H9 (cell line): Measurements from ENCODE around the gene GSK3A. TPM values are rescaled to one million over a fixed set of nuclear protein-coding genes. Genes with fewer than 3 reads are reported as not detected.

Source experiments
- DNase-seq: peaks from one replicate; pipeline ENCODE4 v3.0.0-alpha.2; 2017
- H2AFZ ChIP-seq: one replicate; pipeline ENCODE4 v1.6.1; 2013; ENCODE audit warnings: mild to moderate bottlenecking, low read length, control low read depth, moderate library complexity
- H2AK5ac ChIP-seq: 2 replicates; pipeline ENCODE4 v1.6.1; 2013; ENCODE audit warnings: low read length, control low read depth, mixed read lengths; ENCODE audit not compliant: insufficient read length
- H2BK120ac ChIP-seq: one replicate; pipeline ENCODE4 v1.6.1; 2013; ENCODE audit warnings: low read depth, mild to moderate bottlenecking, low read length, control low read depth, inconsistent platforms; ENCODE audit not compliant: poor library complexity, severe bottlenecking
- H2BK12ac ChIP-seq: 2 replicates; pipeline ENCODE4 v1.6.1; 2013; ENCODE audit warnings: low read length, control low read depth, mixed read lengths, low read depth; ENCODE audit not compliant: insufficient read length
- H2BK15ac ChIP-seq: 2 replicates; pipeline ENCODE4 v1.6.1; 2013; ENCODE audit warnings: low read depth, low read length, control low read depth
- H2BK20ac ChIP-seq: one replicate; pipeline ENCODE4 v1.6.1; 2013; ENCODE audit warnings: low read depth, mild to moderate bottlenecking, low read length, control low read depth, inconsistent platforms; ENCODE audit not compliant: poor library complexity, severe bottlenecking
- H2BK5ac ChIP-seq: 2 replicates; pipeline ENCODE4 v1.6.1; 2013; ENCODE audit warnings: low read length, control low read depth, mixed read lengths; ENCODE audit not compliant: insufficient read length
- H3K14ac ChIP-seq: 2 replicates; pipeline ENCODE4 v1.6.1; 2013; ENCODE audit warnings: low read length, control low read depth; ENCODE audit not compliant: insufficient read depth
- H3K18ac ChIP-seq: 2 replicates; pipeline ENCODE4 v1.6.1; 2013; ENCODE audit warnings: low read depth, mild to moderate bottlenecking, mixed read lengths, low read length, control low read depth; ENCODE audit not compliant: insufficient read length
- H3K23ac ChIP-seq: 2 replicates; pipeline ENCODE4 v1.6.1; 2013; ENCODE audit warnings: low read length, control low read depth, mixed read lengths, low read depth; ENCODE audit not compliant: insufficient read length
- H3K23me2 ChIP-seq: 2 replicates; pipeline ENCODE4 v1.6.1; 2013; ENCODE audit warnings: low read depth, mild to moderate bottlenecking, mixed read lengths, low read length, control low read depth; ENCODE audit not compliant: insufficient read length, poor library complexity, severe bottlenecking
- H3K27ac ChIP-seq: 2 replicates; pipeline ENCODE4 v1.5.1; 2013; ENCODE audit warnings: low read length, control low read depth, mixed read lengths, low read depth; ENCODE audit not compliant: insufficient read length
- H3K27me3 ChIP-seq: 2 replicates; pipeline ENCODE4 v1.6.1; 2013; ENCODE audit warnings: low read length, control low read depth, inconsistent platforms; ENCODE audit not compliant: insufficient read depth
- H3K4ac ChIP-seq: 2 replicates; pipeline ENCODE4 v1.6.1; 2013; ENCODE audit warnings: low read depth, mild to moderate bottlenecking, control low read depth, inconsistent platforms, low read length, moderate library complexity
- H3K4me1 ChIP-seq: 2 replicates; pipeline ENCODE4 v1.6.1; 2013; ENCODE audit warnings: low read length, control low read depth, inconsistent platforms; ENCODE audit not compliant: insufficient read depth
- H3K4me2 ChIP-seq: 2 replicates; pipeline ENCODE4 v1.6.1; 2013; ENCODE audit warnings: low read length, control low read depth, mixed read lengths; ENCODE audit not compliant: insufficient read length, insufficient read depth
- H3K56ac ChIP-seq: 2 replicates; pipeline ENCODE4 v1.6.1; 2013; ENCODE audit warnings: low read depth, mild to moderate bottlenecking, mixed read lengths, low read length, control low read depth; ENCODE audit not compliant: insufficient read length
- H3K79me1 ChIP-seq: 2 replicates; pipeline ENCODE4 v1.6.1; 2013; ENCODE audit warnings: low read depth, mild to moderate bottlenecking, moderate library complexity, low read length, control low read depth, inconsistent platforms; ENCODE audit not compliant: insufficient read depth, poor library complexity, severe bottlenecking
- H3K79me2 ChIP-seq: 2 replicates; pipeline ENCODE4 v1.6.1; 2013; ENCODE audit warnings: low read length, control low read depth, inconsistent platforms; ENCODE audit not compliant: insufficient read depth
- H3K9ac ChIP-seq: 2 replicates; pipeline ENCODE4 v1.6.1; 2013; ENCODE audit warnings: low read length, control low read depth, mixed read lengths; ENCODE audit not compliant: insufficient read length; ENCODE audit errors: extremely low read depth
- H3K9me3 ChIP-seq: one replicate; pipeline ENCODE4 v1.6.1; 2013; ENCODE audit warnings: low read depth, low read length, inconsistent platforms; ENCODE audit not compliant: control insufficient read depth
- H3T11ph ChIP-seq: one replicate; pipeline ENCODE4 v1.6.1; 2013; ENCODE audit warnings: mild to moderate bottlenecking, low read length, control low read depth, inconsistent platforms
- H4K20me1 ChIP-seq: one replicate; pipeline ENCODE4 v1.6.1; 2013; ENCODE audit not compliant: control insufficient read depth, insufficient read length, insufficient read depth
- H4K5ac ChIP-seq: 2 replicates; pipeline ENCODE4 v1.6.1; 2013; ENCODE audit warnings: low read depth, mild to moderate bottlenecking, mixed read lengths, low read length, control low read depth; ENCODE audit not compliant: insufficient read length
- H4K8ac ChIP-seq: replicated peaks from 2 replicates; pipeline ENCODE4 v1.6.1; 2013; ENCODE audit warnings: low read length, control low read depth, mixed read lengths, low read depth; ENCODE audit not compliant: insufficient read length
- H4K91ac ChIP-seq: 2 replicates; pipeline ENCODE4 v1.6.1; 2013; ENCODE audit warnings: low read depth, mild to moderate bottlenecking, moderate library complexity, mixed read lengths, low read length, control low read depth; ENCODE audit not compliant: insufficient read length
- H3K27ac Mint-ChIP-seq, 3 experiments: 2 replicates in 2 of 3; 3 replicates in 1 of 3; pipeline ENCODE4 v1.8.0; 2020 to 2021; ENCODE audit warnings: mixed read lengths in 3 of 3, mild to moderate bottlenecking in 1 of 3, moderate library complexity in 1 of 3
- H3K27me3 Mint-ChIP-seq: 2 replicates; pipeline ENCODE4 v1.8.0; 2021; ENCODE audit warnings: low read depth, mild to moderate bottlenecking, moderate library complexity, mixed read lengths
- H3K36me3 Mint-ChIP-seq, 3 experiments: 2 replicates in 2 of 3; 3 replicates in 1 of 3; pipeline ENCODE4 v1.8.0; 2020 to 2021; ENCODE audit warnings: low read depth in 3 of 3, mixed read lengths in 3 of 3; ENCODE audit not compliant: insufficient read depth in 1 of 3
- H3K4me1 Mint-ChIP-seq, 2 experiments: 2 replicates each; pipeline ENCODE4 v1.8.0; 2020; ENCODE audit warnings: mixed read lengths in 2 of 2
- H3K4me3 Mint-ChIP-seq, 2 experiments: 2 replicates in 1 of 2; 3 replicates in 1 of 2; pipeline ENCODE4 v1.8.0; 2020 to 2021; ENCODE audit warnings: mild to moderate bottlenecking in 2 of 2, mixed read lengths in 2 of 2, moderate library complexity in 1 of 2
- H3K9me3 Mint-ChIP-seq, 2 experiments: 2 replicates in 1 of 2; 3 replicates in 1 of 2; pipeline ENCODE4 v1.8.0; 2020; ENCODE audit warnings: mild to moderate bottlenecking in 2 of 2, mixed read lengths in 2 of 2, moderate library complexity in 1 of 2
- CTCF ChIP-seq: fragments of 200-600 bp; sonication (generic); conservative IDR thresholded peaks from 3 replicates; pipeline ENCODE4 v1.8.0; 2021; ENCODE audit warnings: antibody characterized with exemption, mild to moderate bottlenecking
- WGBS: extraction: QIAGEN DNeasy Blood & Tissue Kit; methylation state at CpG from one replicate; pipeline ENCODE4 v1.1.7; 2013; ENCODE audit warnings: missing lambda C conversion rate, low lambda C conversion rate, mixed read lengths; ENCODE audit not compliant: insufficient read length; ENCODE audit errors: extremely low coverage; 5-methylcytosine and 5-hydroxymethylcytosine counted together
- total RNA-seq: library from RNA; stranded (reverse); gene quantifications from 2 replicates; pipeline ENCODE4 v1.2.1, GENCODE V29; 2021

Gene GSK3A
- total RNA-seq, 1 experiment from 2014 or later, result 52.4 TPM

- Histone ChIP-seq H3K56ac (no peak overlapping the region), H3K9me3 (no peaks in the 10 kb centered on the region), H3K79me1 (no peaks in the 10 kb centered on the region), H4K5ac (no peak overlapping the region), H3K23me2 (peaks cover 14% of the 10 kb centered on the region), H3T11ph (no peak overlapping the region), H3K27me3 (no peaks in the 10 kb centered on the region), H4K91ac (no peak overlapping the region), H3K23ac (no peak overlapping the region), H3K27ac (no peak overlapping the region), H2BK120ac (no peak overlapping the region), H3K79me2 (peaks cover 5% of the 10 kb centered on the region; the same call in 1 of the 2 replicates), H3K9ac (peak overlapping the region; percentile 70), H3K4me2 (peak overlapping the region; percentile 32), H3K18ac (peak overlapping the region; percentile 88), H3K14ac (peak overlapping the region; percentile 96), H2BK12ac (no peak overlapping the region), H4K8ac (no peak overlapping the region), H2BK15ac (no peak overlapping the region), H3K4me1 (peaks cover 6% of the 10 kb centered on the region; the same call in 1 of the 2 replicates), H4K20me1 (no peaks in the 10 kb centered on the region), H2BK5ac (no peak overlapping the region), H3K4ac (no peak overlapping the region; the same call in 1 of the 2 replicates), H2BK20ac (no peak overlapping the region), H2AFZ (no peak overlapping the region), H2AK5ac (no peak overlapping the region)
- Mint-ChIP-seq H3K4me3 (peak overlapping the region; percentile 76 to 81), H3K36me3 (peaks cover 5 to 15% (median 11%) of the 10 kb centered on the region in 3 experiments; a peak in 6 of 7 replicates), H3K4me1 (peaks cover 22 to 40% of the 10 kb centered on the region in 2 experiments), H3K27ac (peak overlapping the region in 1 of 3 experiments; percentile 28; a peak in 1 of 7 replicates), H3K27me3 (peaks cover 19% of the 10 kb centered on the region), H3K9me3 (no peaks in the 10 kb centered on the region)
- WGBS, result no CpG with 5 or more reads among the region's 70 CpGs
- DNase-seq, result peak; percentile 72
- TF ChIP-seq CTCF, result peak; percentile 25; the same call in 1 of the 3 replicates
Observed at GRCh38 chr19:42254089-42254849, 11.9 kb upstream of the GSK3A start.
